GM18951 (cell line): ENCODE results near the gene AHRR.
"Not testable (repeated sequence)": the region's sequence is repeated elsewhere in the genome, so short reads cannot be mapped to it uniquely, and the experiment has no call there.

Experiments used
- POLR2A ChIP-seq: IDR thresholded peaks from 4 replicates; pipeline ENCODE4 v1.6.1; 2011; ENCODE audit warnings: mild to moderate bottlenecking; ENCODE audit not compliant: insufficient read length, insufficient read depth; ENCODE audit errors: extremely low read depth
- in situ Hi-C: fragments of 300-500 bp; cut with MboI; formaldehyde crosslinking; loops from one replicate; pipeline ENCODE4 v1.12.0; 2022; ENCODE audit warnings: low sequenced_read_pairs, mixed read lengths, inconsistent platforms; ENCODE audit not compliant: unreplicated experiment

Gene AHRR

DNA sequence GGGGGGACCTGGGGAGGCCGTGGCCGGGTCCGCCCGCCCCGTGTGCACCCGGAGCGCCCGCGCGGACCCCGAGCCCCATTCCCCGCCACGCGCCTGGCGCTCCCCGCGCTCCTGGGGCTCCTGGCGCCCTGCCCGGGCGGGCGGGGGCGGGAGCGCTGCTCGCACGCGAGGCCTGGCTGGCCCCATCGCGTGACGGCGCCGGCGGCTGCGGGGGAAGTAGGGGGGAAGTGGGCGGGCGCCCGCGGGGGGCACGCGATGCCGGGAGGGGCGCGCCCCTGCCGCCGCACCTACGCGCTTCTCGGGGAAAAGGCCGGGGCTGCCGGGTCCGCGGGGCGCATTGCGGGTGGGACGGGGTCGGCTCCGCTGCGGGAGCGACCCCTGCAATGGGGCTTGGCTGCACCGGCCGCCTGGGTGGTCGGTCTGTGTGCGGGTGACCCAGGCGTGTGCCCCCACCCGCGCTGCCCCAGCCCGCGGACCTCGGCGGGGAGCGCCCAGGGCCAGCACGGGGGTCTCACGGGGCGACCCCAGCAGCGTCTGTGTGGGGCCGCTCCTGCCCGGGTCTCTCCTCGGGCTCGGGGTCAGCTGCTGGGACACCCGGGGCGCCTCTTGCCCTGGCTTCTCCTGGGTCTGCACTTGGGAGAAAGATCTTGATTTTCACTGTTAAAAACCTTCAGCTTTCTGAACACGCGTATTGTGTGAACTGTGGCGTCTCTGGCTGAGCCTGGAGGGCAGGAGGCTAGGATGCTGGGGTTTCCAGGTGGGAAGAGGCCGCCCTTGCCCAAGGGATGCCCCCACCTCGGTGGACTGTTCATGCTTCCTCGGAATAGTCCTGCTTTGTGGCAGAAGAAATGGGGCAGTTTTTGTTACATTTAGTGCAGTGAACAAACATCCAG is 52.4 kb downstream of the AHRR start:
- in situ Hi-C loops, result no loop called here
- peak; percentile 60 for TF ChIP-seq POLR2A

DNA sequence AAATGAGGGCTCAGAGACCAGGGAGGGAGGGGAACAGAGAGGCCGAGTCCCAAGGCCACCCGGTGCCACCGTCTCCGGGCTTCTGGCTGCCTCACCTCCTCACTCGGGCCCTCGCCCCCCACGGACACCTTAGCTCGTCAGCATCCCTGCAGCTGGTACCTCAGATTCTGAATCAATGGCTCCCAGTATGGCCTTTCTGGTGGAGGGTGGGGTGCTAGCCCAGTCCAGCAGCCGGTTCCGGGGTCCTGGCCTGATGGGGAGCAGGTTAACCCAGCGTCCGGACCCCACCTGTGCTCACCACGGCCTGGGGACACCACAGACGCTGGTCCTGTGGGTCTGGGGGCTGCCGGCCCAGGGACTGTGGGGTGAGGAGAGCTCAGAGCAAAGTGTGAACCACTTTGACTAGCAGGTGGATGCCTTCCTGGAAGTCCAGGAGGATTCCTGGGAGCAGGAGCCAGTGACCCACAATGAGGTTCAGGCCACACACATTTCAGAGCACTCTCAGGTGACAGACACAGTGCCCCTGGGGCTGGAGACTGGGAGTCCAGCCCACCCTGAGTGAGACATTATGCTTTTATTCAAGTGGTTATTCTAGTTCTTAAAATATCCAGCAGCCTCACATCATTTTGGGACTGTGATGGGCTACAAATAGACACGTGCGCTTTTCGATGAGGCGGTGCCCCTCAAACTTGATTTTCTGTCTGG is 53.3 kb downstream of the AHRR start:
- TF ChIP-seq POLR2A, result no peak
- in situ Hi-C loops, result no loop called here

DNA sequence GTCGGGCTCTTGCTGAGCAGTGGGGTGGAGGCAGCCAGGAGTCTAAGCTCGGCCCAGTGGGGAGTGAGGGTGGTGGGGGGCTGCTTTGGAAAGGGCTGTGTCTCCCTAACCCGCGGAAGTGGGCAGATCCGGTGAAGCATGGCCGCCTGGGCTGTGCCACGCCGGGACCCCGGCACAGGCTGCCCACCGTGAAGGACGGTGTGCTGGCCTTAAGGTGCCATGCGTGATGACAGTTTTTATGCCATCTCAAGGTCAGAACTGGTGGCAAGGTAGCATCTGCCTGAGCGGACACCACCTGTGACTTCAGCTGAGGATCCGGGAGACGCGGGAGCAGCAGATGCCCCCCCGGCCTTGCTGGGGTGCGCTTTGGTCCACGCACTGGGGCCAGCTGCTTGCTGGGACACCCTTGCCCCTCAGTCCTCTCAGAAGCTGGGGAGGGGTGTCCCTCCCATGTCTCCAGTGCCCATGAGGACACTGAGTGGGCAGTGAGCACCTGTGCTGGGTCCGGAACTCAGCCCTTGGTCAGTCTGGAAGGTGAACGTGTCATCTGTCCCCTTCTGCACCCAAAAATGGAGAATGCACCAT is 53.9 kb downstream of the AHRR start:
- in situ Hi-C loops, result no loop called here
- TF ChIP-seq POLR2A, result no peak

DNA sequence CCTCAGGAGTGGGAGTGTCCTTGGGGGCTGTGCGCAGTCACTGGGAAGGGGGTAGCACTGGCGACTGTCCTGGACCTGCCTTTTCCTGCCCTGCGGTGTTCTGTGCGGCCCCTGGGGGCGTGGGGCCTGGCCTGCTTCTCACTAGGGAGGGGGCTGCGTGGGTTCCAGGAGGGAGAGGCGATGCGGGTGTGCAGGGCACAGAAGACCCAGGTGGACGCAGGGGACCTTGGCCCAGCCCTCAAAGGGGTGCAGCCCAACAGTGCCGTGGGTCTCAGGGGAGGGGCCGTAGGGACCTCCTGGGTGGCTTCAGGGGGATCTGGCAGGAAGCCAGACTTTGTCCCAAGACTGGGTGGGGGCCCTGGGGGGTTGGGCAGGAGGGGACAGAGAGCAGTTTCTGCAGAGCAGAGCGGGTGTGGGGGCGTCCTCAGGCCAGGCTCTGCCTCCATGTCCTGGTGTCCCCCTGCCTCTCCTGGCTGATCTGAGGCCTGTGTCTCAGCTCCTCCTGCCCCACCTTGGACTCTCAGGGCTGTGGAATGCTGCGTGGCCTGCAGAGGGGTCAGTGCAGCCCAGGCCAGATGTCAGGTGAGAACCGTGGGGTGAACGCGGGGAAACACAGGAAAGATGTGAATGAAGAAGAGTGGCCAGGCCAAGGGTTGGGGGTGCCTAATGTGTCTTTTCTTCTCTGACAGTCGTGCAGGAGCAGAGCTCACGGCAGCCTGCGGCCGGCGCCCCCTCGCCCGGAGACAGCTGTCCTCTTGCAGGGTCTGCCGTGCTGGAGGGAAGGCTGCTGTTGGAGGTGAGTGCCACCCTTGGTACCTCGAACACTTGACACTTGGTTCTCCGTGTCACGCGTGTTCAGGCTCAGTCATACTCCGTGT is 54.6 kb downstream of the AHRR start:
- in situ Hi-C loops, result no loop called here
- no peak for TF ChIP-seq POLR2A

DNA sequence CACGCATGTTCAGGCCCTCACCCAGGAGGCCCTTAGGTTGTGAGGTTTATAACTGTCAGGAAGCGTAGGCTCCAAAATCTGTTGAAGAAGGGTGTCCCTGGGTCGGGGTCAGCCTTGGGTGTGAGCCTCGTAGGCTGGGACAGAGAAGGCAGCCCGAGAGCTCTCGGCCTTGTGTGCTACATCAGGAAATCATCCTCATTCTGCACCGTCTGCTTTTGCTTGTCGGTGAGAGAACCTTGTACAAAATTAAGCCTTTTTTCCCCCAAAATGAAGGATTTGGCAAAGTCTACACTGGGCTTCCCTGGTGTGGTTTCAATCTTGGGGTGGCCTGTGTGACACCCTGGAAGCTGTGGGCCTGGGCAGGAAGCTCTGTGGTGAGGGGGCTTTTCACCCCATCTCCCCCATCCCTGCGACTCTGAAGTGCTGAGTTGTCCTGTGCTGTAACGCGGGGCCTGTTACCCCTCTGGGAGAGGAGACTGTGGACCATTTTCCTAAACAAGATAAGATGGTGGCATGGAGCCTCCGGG is 55.3 kb downstream of the AHRR start:
- in situ Hi-C loops, result no loop called here
- TF ChIP-seq POLR2A, result no peak

DNA sequence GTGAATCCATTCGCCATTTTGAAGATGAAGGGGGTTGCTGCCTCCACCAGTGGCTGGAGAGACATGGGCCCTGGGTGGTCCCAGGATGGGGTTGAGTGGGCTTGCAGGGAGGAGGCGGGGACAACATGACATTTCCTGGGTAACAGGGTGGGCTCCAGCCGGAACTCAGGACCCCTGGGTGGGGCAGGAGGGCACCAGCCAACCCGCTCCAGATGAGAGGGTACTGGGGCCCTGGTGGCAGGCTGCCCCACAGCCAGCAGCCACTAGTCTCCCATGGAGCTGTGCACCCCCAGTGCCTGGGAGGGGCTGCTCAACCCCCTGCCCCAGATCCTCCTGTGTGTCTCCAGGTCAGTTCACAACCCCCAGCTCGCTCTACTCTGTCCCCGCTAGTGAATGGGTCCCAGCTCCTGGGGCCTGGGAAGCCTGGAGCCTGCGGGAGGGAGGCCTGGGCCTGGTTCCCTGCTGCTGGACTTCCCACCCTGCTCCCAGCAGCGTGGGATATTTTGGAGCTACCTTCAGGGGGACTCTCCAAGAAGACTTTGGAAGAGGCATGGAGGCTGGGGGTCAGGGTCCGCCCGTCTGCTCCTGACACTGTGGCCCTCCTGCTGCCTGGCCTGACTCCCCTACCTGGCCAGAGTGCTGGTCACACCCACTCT is 55.9 kb downstream of the AHRR start:
- no peak for TF ChIP-seq POLR2A
- in situ Hi-C loops, result no loop called here

DNA sequence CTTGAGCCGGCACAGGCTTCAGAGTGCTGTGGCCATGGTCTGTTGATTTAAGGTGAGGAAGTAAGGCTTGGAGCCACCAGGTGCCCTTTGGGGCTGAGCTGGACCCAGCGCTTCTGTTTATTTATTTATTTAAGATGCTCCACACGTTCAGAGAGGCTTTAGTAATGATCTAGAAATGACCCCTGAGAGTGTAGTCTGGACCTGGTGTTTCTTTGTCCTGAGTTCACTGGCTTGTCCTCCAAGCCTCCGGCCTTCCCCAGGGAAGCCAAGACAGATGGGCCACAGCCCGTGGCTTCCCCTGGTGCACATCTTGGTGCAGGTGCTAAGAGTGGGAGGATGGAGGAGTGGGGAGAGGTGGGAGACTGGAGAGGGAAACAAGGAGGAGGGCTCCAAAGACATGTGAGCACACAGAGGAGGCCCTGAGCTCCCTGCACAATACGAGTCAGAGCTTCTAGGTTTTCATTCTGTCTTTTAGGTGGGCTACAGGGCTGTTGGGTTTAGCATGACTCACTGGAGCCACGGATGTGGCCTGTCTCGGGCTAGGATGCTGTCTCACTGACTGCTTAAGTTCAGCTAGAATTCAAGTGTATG is 56.9 kb downstream of the AHRR start:
- in situ Hi-C loops, result no loop called here
- no peak for TF ChIP-seq POLR2A

DNA sequence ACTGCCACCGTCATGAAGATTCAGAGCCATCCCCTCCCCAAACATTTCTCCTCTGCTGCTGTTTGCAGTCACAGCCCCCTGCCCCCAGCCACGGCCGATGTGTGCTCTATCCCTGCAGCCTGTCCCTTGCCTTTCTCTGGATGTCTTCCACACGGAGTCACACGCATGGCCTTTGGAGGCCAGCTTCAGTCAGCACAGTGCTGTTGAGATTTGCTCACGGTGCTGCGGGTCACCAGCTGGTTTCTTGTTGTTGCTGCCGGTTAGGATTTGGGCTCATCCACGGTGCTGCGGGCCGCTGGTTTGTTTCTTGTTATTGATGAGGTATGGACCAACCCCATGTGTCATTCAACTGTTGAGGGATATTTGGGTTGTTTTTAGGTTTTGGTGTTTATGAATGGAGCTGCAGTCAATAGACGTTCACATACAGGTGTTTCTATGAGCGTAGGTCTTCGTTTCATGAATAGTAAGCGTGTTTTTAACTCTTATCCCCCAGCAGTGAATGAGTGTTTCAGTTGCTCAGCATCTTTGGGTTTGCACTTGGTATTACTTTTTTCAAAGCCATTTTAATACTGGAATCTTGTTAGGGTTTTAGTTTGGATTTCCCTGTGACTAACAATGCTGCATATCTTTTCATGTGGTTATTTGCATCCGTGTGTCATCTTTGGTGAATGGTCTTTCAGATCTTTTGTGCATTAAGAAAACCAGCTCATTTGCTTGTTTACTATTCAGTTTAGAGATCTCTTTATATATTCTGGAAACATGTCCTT is 57.6 kb downstream of the AHRR start:
- in situ Hi-C loops, result no loop called here
- no peak for TF ChIP-seq POLR2A

DNA sequence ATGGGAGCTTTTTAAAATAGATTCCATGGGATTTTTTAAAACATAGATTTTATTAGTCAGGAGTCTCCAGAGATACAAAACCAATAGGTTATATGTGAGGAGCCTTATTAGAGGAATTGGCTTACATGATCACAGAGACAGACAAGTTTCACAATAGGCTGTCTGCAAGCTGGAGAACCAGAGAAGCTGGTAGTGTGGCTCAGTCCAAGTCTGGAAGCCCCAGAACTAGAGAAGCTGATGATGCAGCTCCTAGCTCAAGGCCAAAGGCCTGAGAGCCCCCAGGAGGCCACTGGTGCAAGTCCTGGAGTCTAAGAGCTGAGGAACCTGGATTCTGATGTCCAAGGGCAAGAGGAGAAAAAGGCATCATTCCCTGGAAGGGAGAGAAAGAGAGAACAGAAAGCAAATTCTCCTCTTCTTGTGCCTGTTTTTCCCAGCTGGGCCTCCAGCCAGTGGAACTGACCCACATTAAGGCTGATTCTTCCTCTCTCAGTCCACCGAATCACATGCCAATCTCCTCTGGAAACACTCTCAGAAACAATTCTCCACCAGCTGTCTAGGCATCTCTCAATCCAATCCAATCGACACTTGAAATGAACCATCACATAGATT is 59.3 kb downstream of the AHRR start:
- no peak for TF ChIP-seq POLR2A
- in situ Hi-C loops, result no loop called here

DNA sequence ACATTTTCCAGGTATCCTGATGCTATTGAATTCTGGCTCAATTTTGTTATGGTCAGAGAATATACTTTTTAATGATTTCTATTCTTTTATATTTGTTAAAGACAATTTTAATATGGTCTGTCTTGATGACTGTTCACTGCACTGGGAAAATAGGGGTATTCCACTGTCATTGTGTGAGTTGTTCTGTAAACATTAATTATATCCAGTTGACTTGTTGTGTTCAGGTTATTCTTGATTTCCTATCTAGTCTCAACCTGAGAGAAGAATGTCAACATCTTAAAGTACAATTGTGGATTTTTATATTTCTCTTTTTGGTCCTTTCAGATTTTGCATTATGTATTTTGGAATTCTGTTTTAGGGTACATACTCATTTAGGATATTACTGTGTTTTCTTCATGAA is 61.6 kb downstream of the AHRR start:
- in situ Hi-C loops, result no loop called here
- TF ChIP-seq POLR2A, result no peak

DNA sequence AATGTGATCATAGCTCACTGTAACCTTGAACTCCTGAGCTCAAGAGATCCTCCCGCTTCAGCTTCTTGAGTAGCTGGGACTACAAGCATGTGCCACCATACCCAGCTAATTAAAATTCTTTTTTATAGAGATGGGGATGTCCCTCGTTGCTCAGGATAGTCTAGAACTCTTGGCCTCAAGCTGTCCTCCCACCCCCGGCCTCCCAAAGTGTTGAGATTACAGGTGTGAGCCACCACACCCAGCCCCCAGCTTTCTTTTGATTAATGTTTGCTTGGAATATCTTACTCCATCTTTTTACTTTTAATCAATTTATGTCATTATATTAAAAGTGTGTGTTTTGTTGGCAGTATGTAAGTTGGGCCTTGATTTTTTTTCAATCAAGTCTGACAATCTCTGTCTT is 62.1 kb downstream of the AHRR start:
- in situ Hi-C loops, result no loop called here
- no peak for TF ChIP-seq POLR2A

DNA sequence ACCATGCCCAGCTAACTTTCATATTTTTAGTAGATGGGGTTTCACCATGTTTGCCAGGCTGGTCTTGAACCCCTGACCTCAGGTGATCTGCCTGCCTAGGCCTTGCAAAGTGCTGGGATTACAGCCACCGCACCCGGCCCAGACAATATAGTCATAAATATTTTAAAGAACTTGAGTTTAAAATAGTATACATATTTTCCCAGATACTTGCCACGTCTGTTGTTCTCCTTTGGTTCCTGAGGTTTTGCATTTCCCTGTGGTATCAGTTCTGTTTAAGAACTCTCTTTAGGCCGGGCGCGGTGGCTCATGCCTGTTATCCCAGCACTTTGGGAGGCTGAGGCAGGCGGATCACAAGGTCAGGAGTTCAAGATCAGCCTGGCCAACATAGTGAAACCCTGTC is 63.1 kb downstream of the AHRR start:
- in situ Hi-C loops, result not testable (repeated sequence)
